Panc1 (cell line): Measurements from ENCODE around the gene ACSM4. TPM values are rescaled to one million over a fixed set of nuclear protein-coding genes. Genes with fewer than 3 reads are reported as not detected.

Experiments
- ATAC-seq: fragments of 200-7000 bp; cut with Tn5 transposase; 2 replicates; pipeline ENCODE4 v1.9.1; 2020; ENCODE audit warnings: mild to moderate bottlenecking, moderate library complexity
- BruUV-seq: library from RNA; stranded (reverse); fragments of 400-500 nt; replicated peaks from 2 replicates; lab custom pipeline; 2021; lab: Mats Ljungman, UMichigan
- CTCF ChIA-PET: fragments of 300-600 bp; sonication (Branson Sonifier 250); formaldehyde crosslinking; loops from one replicate; lab custom pipeline; 2022; ENCODE audit warnings: antibody characterized with exemption; lab: Charles Lee
- POLR2A ChIA-PET: fragments of 300-600 bp; sonication (Branson Sonifier 250); formaldehyde crosslinking; loops from one replicate; lab custom pipeline; 2022; ENCODE audit warnings: antibody characterized with exemption; lab: Charles Lee
- DNase-seq: peaks from one replicate; pipeline ENCODE4 v3.0.0-alpha.2; 2010; ENCODE audit warnings: low read depth, low spot score
- H3K27ac ChIP-seq: 2 replicates; pipeline ENCODE4 v1.5.1; 2011; ENCODE audit warnings: mild to moderate bottlenecking, low read length, inconsistent platforms
- H3K27me3 ChIP-seq: fragments of 200-500 bp; sonication (Bioruptor generic); 2 replicates; pipeline ENCODE4 v1.6.0; 2014; ENCODE audit warnings: low read length, inconsistent platforms; ENCODE audit not compliant: control insufficient read depth, insufficient read depth
- H3K36me3 ChIP-seq: fragments of 200-500 bp; sonication (Bioruptor generic); 2 replicates; pipeline ENCODE4 v1.5.1; 2014; ENCODE audit warnings: inconsistent platforms, mild to moderate bottlenecking, low read length, moderate library complexity; ENCODE audit not compliant: control insufficient read depth, insufficient read depth
- H3K4me1 ChIP-seq: 2 replicates; pipeline ENCODE4 v1.5.1; 2011; ENCODE audit warnings: inconsistent platforms, mild to moderate bottlenecking, low read length, moderate library complexity; ENCODE audit not compliant: control insufficient read depth, insufficient read depth
- H3K4me3 ChIP-seq, 2 experiments: 2 replicates each; pipeline ENCODE4 v1.5.1; 2011 to 2012; ENCODE audit warnings: low read depth in 2 of 2, low read length in 2 of 2, mild to moderate bottlenecking in 2 of 2, inconsistent platforms in 1 of 2, moderate library complexity in 1 of 2
- H3K9me3 ChIP-seq: fragments of 200-500 bp; sonication (Bioruptor generic); 2 replicates; pipeline ENCODE4 v1.5.1; 2014; ENCODE audit warnings: low read depth, mild to moderate bottlenecking, inconsistent platforms, low read length, moderate library complexity; ENCODE audit not compliant: control insufficient read depth, insufficient read depth
- CTCF ChIP-seq: fragments of 450-650 bp; IDR thresholded peaks from 2 replicates; pipeline ENCODE4 v1.5.1; 2017; ENCODE audit warnings: mild to moderate bottlenecking
- POLR2AphosphoS5 ChIP-seq: IDR thresholded peaks from 2 replicates; pipeline ENCODE4 v1.6.1; 2012; ENCODE audit warnings: mild to moderate bottlenecking, low read depth, low read length, moderate library complexity
- REST ChIP-seq, 2 experiments: IDR thresholded peaks; 2 replicates each; pipeline ENCODE4 v1.6.1; 2011 to 2012; ENCODE audit warnings: low read depth in 2 of 2, control low read depth in 1 of 2, low read length in 1 of 2, mild to moderate bottlenecking in 1 of 2, moderate library complexity in 1 of 2; ENCODE audit not compliant: insufficient read depth in 1 of 2
- SIN3A ChIP-seq: IDR thresholded peaks from 2 replicates; pipeline ENCODE4 v1.6.1; 2012; ENCODE audit warnings: low read depth, mild to moderate bottlenecking, low read length, moderate library complexity, borderline replicate concordance; ENCODE audit not compliant: insufficient read depth
- TCF7L2 ChIP-seq: IDR thresholded peaks from 2 replicates; pipeline ENCODE4 v1.6.1; 2011; ENCODE audit warnings: mild to moderate bottlenecking, low read depth, low read length, inconsistent platforms
- in situ Hi-C: cut with HindIII; loops from 2 replicates; pipeline ENCODE4 v1.10.0; 2016; ENCODE audit warnings: low sequenced_read_pairs, low pct_unique_long_range_greater_than_20kb
- intact Hi-C: fragments of 100-400 bp; cut with micrococcal nuclease; formaldehyde crosslinking; loops from one replicate; pipeline ENCODE4 v1.10.0; 2022; ENCODE audit not compliant: unreplicated experiment
- total RNA-seq: library from RNA; stranded (reverse); gene quantifications from one replicate; pipeline ENCODE4 v1.2.1, GENCODE V29; 2021; ENCODE audit not compliant: unreplicated experiment

The ACSM4 gene
- total RNA-seq, 1 experiment from 2014 or later: not detected

GRCh38 chr12:7352661-7353060, 48.8 kb downstream of the ACSM4 start:
- Histone ChIP-seq H3K36me3 (no peaks in the 10 kb centered on the region), H3K27me3 (no peaks in the 10 kb centered on the region), H3K4me3 (no peak overlapping the region), H3K4me1 (no peaks in the 10 kb centered on the region), H3K9me3 (no peaks in the 10 kb centered on the region), H3K27ac (no peak overlapping the region)
- ChIA-PET POLR2A (no interaction called here), CTCF (no interaction called here)
- in situ Hi-C loops (no loop called here), intact Hi-C loops (no loop called here)
- DNase-seq (no peak), ATAC-seq (no peak)
- BruUV-seq: no TSS peak
- no peak for TF ChIP-seq POLR2AphosphoS5
- TF ChIP-seq CTCF: no peak
- TF ChIP-seq TCF7L2: no peak
- TF ChIP-seq SIN3A: no peak
- no peak for TF ChIP-seq REST (IDR thresholded peaks at IDR 0.05; ENCODE audit: insufficient read depth in 1 of 2, low read depth in 2 of 2, low read length in 1 of 2)

- DNase-seq: no peak
- in situ Hi-C loops (no loop called here), intact Hi-C loops (no loop called here)
- CTCF ChIA-PET: no interaction called here
- H3K27ac ChIP-seq: no peak overlapping the region
- H3K36me3 ChIP-seq: no peaks in the 10 kb centered on the region
- POLR2A ChIA-PET: no interaction called here
- no peaks in the 10 kb centered on the region for H3K27me3 ChIP-seq
- H3K4me1 ChIP-seq: no peaks in the 10 kb centered on the region
- ATAC-seq: no peak
- no peaks in the 10 kb centered on the region for H3K9me3 ChIP-seq
- TF ChIP-seq CTCF (no peak), POLR2AphosphoS5 (no peak), TCF7L2 (no peak)
- H3K4me3 ChIP-seq: no peak overlapping the region
- no TSS peak for BruUV-seq
Measured at GRCh38 chr12:7354529-7354928, 50.7 kb downstream of the ACSM4 start.
